ENCODE measurements around the gene PEX7.
"Not testable (repeated sequence)": the region's sequence is repeated elsewhere in the genome, so short reads cannot be mapped to it uniquely, and the experiment has no call there.

Gene PEX7

DNA sequence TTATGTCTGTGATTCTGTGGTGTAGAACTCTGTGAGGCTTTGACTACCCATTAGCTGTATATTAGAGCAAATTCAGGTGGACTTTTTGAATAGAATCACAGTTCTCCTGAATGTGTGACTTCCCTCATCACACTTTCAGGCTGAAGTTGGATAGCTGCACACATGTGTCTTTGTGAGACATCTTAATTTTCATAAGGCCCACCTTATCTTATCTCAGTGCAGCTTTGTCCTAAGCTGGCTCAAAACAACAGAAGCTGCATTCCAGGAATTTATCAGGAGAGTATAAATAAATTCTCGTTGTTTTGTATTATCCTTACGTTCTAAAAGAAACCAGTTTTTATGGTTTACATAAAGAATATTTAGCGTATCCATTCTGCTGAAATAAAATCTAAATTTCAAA, 73.5 kb downstream of the PEX7 start:
- no peak for DNase-seq

DNA sequence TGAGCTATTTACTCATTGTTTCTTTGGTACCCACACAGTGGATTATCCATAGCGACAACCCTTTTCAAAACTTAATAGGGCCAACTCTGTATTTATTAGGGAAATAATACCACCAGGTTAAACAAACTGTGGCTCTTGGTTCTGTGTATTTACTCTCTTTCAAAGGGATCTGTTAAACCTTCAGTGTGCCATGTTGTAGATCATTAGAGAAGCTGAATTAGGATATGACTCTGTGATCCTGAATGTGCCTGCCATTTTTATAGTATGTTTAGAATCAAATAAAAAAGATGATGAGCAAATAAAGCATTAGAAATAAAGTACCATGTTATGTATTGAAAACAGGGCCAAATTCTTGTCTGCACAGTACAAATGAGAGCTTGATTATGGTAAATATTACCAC, 74.7 kb downstream of the PEX7 start:
- no peak for DNase-seq

DNA sequence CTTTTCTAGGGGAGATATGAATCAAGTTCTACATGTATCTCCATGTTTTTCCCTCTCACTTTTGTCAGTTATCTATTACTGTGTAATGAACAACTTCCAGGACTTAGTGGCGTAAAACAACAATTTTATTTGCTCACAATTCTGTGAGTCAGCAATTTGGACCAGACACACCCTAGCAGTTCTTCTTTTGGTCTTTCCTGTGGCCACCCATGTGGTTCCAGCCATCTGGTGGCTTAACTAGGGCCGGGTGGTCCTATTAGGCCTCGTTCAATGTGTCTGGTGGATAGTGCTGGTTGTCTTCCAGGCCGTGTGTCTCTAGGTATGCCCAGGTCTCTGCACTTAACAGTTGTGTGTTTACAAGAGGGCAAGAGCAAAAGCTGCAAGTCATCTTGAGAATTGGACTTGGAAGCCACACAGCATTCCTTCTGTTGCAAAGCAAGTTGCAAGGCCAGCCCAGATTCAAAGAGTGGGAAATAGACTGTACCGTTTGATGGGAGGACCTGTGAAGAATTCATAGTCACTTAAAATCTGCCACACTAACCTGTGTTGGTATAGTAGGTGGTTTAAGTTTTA, 78.9 kb downstream of the PEX7 start:
- no peak for DNase-seq

DNA sequence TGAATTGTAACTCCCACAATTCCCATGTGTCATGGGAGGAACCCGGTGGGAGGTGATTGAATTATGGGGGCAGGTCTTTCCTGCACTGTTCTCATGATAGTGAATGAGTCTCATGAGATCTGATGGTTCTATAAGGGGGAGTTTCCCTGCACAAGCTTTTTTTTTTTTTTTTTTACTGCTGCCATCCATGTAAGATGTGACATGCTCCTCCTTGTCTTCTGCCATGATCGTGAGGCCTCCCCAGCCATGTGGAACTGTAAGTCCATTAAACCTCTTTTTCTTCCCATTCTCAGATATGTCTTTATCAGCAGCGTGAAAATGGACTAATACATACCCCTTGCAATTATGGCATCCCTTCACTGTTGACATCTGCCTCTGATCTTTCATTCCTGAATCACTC, 82.1 kb downstream of the PEX7 start:
- not testable (repeated sequence) for DNase-seq

- DNase-seq: no peak
Measured at GRCh38 chr6:136914947-136915346, 92.6 kb downstream of the PEX7 start.

- no peak for DNase-seq
Measured at GRCh38 chr6:136918706-136919105, 96.3 kb downstream of the PEX7 start.

- no peak for DNase-seq
Measured at GRCh38 chr6:136920216-136920615, 97.8 kb downstream of the PEX7 start.

- DNase-seq: no peak
Measured at GRCh38 chr6:136920671-136921380, 98.4 kb downstream of the PEX7 start.

GRCh38 chr6:136921381-136921935, 99.1 kb downstream of the PEX7 start:
- no peak for DNase-seq

GRCh38 chr6:136921936-136922684, 99.7 kb downstream of the PEX7 start, which contains the start of gene SLC35D3:
TSS of gene SLC35D3 (plus strand) at chr6:136922301. CDS start at chr6:136922429, 128 bp downstream.
- peak in 1 of 56 donors; percentile 20 for DNase-seq

DNA sequence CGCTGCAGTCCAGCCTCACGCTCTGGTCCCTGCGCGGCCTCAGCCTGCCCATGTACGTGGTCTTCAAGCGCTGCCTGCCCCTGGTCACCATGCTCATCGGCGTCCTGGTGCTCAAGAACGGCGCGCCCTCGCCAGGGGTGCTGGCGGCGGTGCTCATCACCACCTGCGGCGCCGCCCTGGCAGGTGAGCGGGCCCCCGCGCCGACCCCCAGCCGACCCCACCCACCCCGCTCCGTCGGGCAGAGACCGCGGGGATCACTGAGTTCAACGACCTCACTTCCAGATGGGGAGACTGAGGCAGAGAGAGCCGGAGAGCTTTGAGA, 100.3 kb downstream of the PEX7 start:
- no peak for DNase-seq

GRCh38 chr6:136923116-136923953, 100.9 kb downstream of the PEX7 start:
- no peak for DNase-seq

GRCh38 chr6:136923954-136924673, 101.7 kb downstream of the PEX7 start:
- no peak for DNase-seq

GRCh38 chr6:136926383-136926782, 104.0 kb downstream of the PEX7 start:
- DNase-seq: no peak

GRCh38 chr6:136927292-136927691, 104.9 kb downstream of the PEX7 start:
- no peak for DNase-seq

DNA sequence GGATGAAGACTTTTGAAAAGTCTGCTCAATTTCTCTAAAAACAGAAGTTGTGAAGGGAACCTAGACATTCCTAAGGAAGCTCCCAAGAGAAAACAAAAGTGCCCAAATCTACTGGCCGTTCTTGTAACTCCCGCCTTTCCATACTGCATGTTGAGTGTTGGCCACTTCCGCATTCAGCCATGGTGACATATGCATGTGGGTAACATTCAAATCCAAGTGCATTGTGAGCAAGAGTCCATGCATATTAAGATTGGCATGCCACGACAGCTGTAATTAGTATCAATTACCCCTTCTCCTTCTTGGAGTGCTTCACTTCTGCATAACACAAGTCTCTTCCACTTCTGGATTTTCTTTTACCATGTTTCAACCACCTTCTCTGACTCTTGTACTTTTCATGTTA, 108.1 kb downstream of the PEX7 start:
- no peak for DNase-seq

DNA sequence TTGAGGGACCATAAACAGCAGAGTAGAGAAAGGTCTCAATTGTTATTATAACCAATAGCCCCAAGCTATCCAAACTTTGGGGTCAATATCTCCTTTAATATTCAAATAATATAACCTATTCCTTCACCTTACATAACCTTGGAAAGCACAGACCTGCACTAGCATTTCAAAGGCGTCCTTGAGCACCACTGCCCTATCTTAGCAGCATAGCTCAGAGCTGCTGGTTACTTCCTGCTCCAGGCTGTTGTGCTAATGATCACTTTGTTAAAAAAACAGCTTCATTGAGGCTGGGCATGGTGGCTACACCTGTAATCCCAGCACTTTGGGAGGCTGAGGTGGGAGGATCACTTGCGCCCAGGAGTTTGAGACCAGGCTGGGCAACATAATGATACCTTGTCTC, 110.2 kb downstream of the PEX7 start:
- DNase-seq: no peak

DNA sequence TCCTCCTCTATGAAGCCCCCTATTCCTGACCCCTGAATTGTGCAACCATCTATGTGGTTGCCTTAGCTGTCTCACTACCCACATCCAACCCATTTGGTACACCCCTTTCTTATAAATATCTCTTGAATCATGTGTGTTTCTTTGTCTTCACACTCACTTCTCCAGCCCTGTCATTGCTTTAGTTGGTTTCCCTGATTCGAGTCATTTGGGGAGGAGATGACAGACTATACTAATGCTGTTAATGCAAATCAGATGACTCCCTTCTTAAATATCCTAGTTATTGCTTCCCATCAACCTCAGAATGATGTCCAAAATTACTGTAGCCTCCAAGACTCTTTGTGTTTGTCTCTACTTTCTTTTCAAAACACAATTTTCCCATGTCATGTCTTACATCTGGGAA, 122.7 kb downstream of the PEX7 start:
- DNase-seq: no peak

- DNase-seq: peak in 5 of 56 donors; percentile 5 to 16 (median 15)
Measured at GRCh38 chr6:136945711-136946121, 123.3 kb downstream of the PEX7 start.

GRCh38 chr6:136947037-136947436, 124.6 kb downstream of the PEX7 start:
- DNase-seq: no peak

- DNase-seq: not testable (repeated sequence)
Measured at GRCh38 chr6:136949957-136950356, 127.6 kb downstream of the PEX7 start.
